Measurements from ENCODE around the gene QSOX2. TPM values are rescaled to one million over a fixed set of nuclear protein-coding genes. Genes with fewer than 3 reads are reported as not detected.

QSOX2 gene
- total RNA-seq, 1 experiment from 2014 or later: 34.6 TPM

DNA sequence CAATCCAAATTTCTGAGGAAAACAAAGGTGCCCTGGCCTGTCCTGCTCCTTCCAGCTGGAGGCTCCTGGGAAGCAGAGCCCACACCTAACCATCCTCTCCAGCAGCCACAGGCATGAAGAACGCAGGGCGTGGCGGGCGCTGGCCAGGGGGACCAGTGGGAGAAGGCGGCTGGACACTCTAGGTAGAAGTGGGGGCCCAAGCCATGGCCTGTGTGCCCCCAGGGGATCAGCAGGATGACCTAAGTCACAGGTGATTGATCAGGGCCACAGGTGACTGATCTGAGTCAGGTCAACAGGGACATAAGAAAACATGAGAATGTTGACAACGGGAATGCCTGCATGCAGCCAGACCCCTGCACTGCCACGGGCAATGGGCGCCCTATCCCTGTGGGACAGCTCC, 3.4 kb downstream of the QSOX2 start:
- no peak overlapping the region for H3K4me3 ChIP-seq (replicated peaks in 1 of 2; ENCODE audit: low read depth in 1 of 2, low read length in 2 of 2)
- H3K27me3 ChIP-seq (ENCODE audit: insufficient read depth, low read length): no peaks in the 10 kb centered on the region
- no peak for ATAC-seq
- H4K20me1 ChIP-seq (ENCODE audit: insufficient read depth): peaks cover 7% of the 10 kb centered on the region; the same call in 1 of the 2 replicates
- no peak for TF ChIP-seq SRF (IDR thresholded peaks at IDR 0.05; ENCODE audit: low read depth)
- TF ChIP-seq, protein P1, sequence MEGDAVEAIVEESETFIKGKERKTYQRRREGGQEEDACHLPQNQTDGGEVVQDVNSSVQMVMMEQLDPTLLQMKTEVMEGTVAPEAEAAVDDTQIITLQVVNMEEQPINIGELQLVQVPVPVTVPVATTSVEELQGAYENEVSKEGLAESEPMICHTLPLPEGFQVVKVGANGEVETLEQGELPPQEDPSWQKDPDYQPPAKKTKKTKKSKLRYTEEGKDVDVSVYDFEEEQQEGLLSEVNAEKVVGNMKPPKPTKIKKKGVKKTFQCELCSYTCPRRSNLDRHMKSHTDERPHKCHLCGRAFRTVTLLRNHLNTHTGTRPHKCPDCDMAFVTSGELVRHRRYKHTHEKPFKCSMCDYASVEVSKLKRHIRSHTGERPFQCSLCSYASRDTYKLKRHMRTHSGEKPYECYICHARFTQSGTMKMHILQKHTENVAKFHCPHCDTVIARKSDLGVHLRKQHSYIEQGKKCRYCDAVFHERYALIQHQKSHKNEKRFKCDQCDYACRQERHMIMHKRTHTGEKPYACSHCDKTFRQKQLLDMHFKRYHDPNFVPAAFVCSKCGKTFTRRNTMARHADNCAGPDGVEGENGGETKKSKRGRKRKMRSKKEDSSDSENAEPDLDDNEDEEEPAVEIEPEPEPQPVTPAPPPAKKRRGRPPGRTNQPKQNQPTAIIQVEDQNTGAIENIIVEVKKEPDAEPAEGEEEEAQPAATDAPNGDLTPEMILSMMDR (IDR thresholded peaks at IDR 0.05 in 2 of 3, conservative IDR thresholded peaks at IDR 0.05 in 1 of 3; ENCODE audit: borderline replicate concordance in 1 of 3, insufficient read depth in 1 of 3, low read depth in 2 of 3, low read length in 2 of 3): no peak
- TF ChIP-seq YY1 (IDR thresholded peaks at IDR 0.05; ENCODE audit: extremely low read depth, insufficient replicate concordance, low read depth, low read length): no peak
- no peak for TF ChIP-seq SP1 (IDR thresholded peaks at IDR 0.05; ENCODE audit: low read depth)
- TF ChIP-seq POLR2A (IDR thresholded peaks at IDR 0.05; ENCODE audit: borderline replicate concordance, extremely low read depth, insufficient read depth, insufficient read length): no peak
- no peak for TF ChIP-seq ELF1 (IDR thresholded peaks at IDR 0.05; ENCODE audit: borderline replicate concordance, low read depth)
- TF ChIP-seq ZFX (IDR thresholded peaks at IDR 0.05): no peak
- TF ChIP-seq POLR2AphosphoS5 (IDR thresholded peaks at IDR 0.05; ENCODE audit: low read depth, low read length): no peak
- intact Hi-C loops (cut with micrococcal nuclease): no loop called here
- H3K36me3 ChIP-seq (ENCODE audit: control insufficient read depth in 1 of 2, insufficient read depth in 2 of 2, low read length in 2 of 2): peaks cover 0 to 13% of the 10 kb centered on the region in 2 experiments; a peak in 1 of 4 replicates
- H3K9me3 ChIP-seq (ENCODE audit: control insufficient read depth in 1 of 2, insufficient read depth in 1 of 2, low read depth in 1 of 2, low read length in 2 of 2): no peaks in the 10 kb centered on the region
- H3K9ac ChIP-seq (ENCODE audit: low read length): no peak overlapping the region
- DNase-seq (ENCODE audit: low read depth, low spot score): no peak
- no peaks in the 10 kb centered on the region for H3K9me2 ChIP-seq (ENCODE audit: insufficient read depth)
- H3K27ac ChIP-seq (ENCODE audit: low read depth, low read length): no peak overlapping the region
- H2AFZ ChIP-seq (ENCODE audit: low read depth, low read length, poor library complexity, severe bottlenecking): no peak overlapping the region
- no TSS peak for BruUV-seq (replicated peaks)
- H3K4me2 ChIP-seq (ENCODE audit: low read length): no peak overlapping the region
- H3K4me1 ChIP-seq (ENCODE audit: control insufficient read depth in 1 of 2, insufficient read depth in 2 of 2, low read length in 2 of 2): peaks cover 16 to 24% of the 10 kb centered on the region in 2 experiments
- RAD21 ChIA-PET (ENCODE audit: low non-redundant PET in 1 of 2, low total read pairs in 2 of 2, uncharacterized antibody in 2 of 2, unreplicated experiment in 2 of 2): no interaction called here
- peaks cover 81% of the 10 kb centered on the region for H3K79me2 ChIP-seq (ENCODE audit: insufficient read depth, low read length)
- POLR2A ChIA-PET: interaction anchor here (1.4 kb wide), 1 partner anchor 25 kb away, joined by 3 read pairs; no protein-coding TSS in a partner anchor
- CTCF ChIA-PET: no interaction called here

DNA sequence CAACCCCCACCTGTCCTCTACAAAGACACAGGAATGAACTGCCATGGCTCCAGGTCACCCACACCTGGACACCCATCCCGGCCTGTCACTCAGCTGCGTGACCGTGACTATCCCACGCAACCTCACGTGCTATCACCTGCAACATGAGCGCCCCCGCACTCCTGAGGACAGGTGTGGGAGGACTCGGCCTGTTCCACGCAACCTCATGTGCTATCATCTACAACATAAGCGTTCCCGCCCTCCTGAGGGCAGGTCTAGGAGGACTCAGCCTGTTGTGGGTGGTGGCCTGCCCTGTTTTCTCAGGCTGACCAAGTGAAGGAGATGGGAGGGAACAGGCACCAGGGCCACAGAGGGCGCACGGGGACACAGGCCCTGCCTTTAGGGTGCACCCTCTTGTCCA, 4.1 kb downstream of the QSOX2 start:
- TF ChIP-seq ZFX (IDR thresholded peaks at IDR 0.05): no peak
- TF ChIP-seq POLR2AphosphoS5 (IDR thresholded peaks at IDR 0.05; ENCODE audit: low read depth, low read length): no peak
- TF ChIP-seq SRF (IDR thresholded peaks at IDR 0.05; ENCODE audit: low read depth): no peak
- TF ChIP-seq, protein P2, sequence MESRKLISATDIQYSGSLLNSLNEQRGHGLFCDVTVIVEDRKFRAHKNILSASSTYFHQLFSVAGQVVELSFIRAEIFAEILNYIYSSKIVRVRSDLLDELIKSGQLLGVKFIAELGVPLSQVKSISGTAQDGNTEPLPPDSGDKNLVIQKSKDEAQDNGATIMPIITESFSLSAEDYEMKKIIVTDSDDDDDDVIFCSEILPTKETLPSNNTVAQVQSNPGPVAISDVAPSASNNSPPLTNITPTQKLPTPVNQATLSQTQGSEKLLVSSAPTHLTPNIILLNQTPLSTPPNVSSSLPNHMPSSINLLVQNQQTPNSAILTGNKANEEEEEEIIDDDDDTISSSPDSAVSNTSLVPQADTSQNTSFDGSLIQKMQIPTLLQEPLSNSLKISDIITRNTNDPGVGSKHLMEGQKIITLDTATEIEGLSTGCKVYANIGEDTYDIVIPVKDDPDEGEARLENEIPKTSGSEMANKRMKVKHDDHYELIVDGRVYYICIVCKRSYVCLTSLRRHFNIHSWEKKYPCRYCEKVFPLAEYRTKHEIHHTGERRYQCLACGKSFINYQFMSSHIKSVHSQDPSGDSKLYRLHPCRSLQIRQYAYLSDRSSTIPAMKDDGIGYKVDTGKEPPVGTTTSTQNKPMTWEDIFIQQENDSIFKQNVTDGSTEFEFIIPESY (IDR thresholded peaks at IDR 0.05; ENCODE audit: extremely low read depth, insufficient replicate concordance, low read length): no peak
- no peak for TF ChIP-seq CBX3 (IDR thresholded peaks at IDR 0.05; ENCODE audit: low read depth)
- TF ChIP-seq SIN3A (IDR thresholded peaks at IDR 0.05; ENCODE audit: low read depth): no peak
- no peak for TF ChIP-seq SP1 (IDR thresholded peaks at IDR 0.05; ENCODE audit: low read depth)
- TF ChIP-seq TCF7L2 (IDR thresholded peaks at IDR 0.05; ENCODE audit: borderline replicate concordance, extremely low read depth, insufficient read depth, insufficient read length): no peak
- TF ChIP-seq, protein P3, sequence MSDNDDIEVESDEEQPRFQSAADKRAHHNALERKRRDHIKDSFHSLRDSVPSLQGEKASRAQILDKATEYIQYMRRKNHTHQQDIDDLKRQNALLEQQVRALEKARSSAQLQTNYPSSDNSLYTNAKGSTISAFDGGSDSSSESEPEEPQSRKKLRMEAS (IDR thresholded peaks at IDR 0.05): no peak
- H3K4me3 ChIP-seq (replicated peaks in 1 of 2; ENCODE audit: low read depth in 1 of 2, low read length in 2 of 2): no peak overlapping the region
- no peak overlapping the region for H2AFZ ChIP-seq (ENCODE audit: low read depth, low read length, poor library complexity, severe bottlenecking)
- DNase-seq (ENCODE audit: low read depth, low spot score): no peak
- H3K9me2 ChIP-seq (ENCODE audit: insufficient read depth): no peaks in the 10 kb centered on the region
- H3K27me3 ChIP-seq (ENCODE audit: insufficient read depth, low read length): no peaks in the 10 kb centered on the region
- H3K9me3 ChIP-seq (ENCODE audit: control insufficient read depth in 1 of 2, insufficient read depth in 1 of 2, low read depth in 1 of 2, low read length in 2 of 2): no peaks in the 10 kb centered on the region
- H3K4me2 ChIP-seq (ENCODE audit: low read length): no peak overlapping the region
- intact Hi-C loops (cut with micrococcal nuclease): no loop called here
- ChIA-PET CTCF (no interaction called here), POLR2A (no interaction called here), RAD21 (ENCODE audit: low non-redundant PET in 1 of 2, low total read pairs in 2 of 2, uncharacterized antibody in 2 of 2, unreplicated experiment in 2 of 2) (no interaction called here)
- H3K27ac ChIP-seq (ENCODE audit: low read depth, low read length): no peak overlapping the region
- H3K79me2 ChIP-seq (ENCODE audit: insufficient read depth, low read length): peaks cover 81% of the 10 kb centered on the region
- H3K4me1 ChIP-seq (ENCODE audit: control insufficient read depth in 1 of 2, insufficient read depth in 2 of 2, low read length in 2 of 2): peaks cover 16 to 24% of the 10 kb centered on the region in 2 experiments
- H3K36me3 ChIP-seq (ENCODE audit: control insufficient read depth in 1 of 2, insufficient read depth in 2 of 2, low read length in 2 of 2): peaks cover 0 to 13% of the 10 kb centered on the region in 2 experiments; a peak in 1 of 4 replicates
- no TSS peak for BruUV-seq (replicated peaks)
- peaks cover 7% of the 10 kb centered on the region; the same call in 1 of the 2 replicates for H4K20me1 ChIP-seq (ENCODE audit: insufficient read depth)
- ATAC-seq: no peak
- H3K9ac ChIP-seq (ENCODE audit: low read length): no peak overlapping the region
